Right kidney (tissue), 1 donor: ENCODE measurements around the gene CABP2.
A peak's percentile ranks its signal among the peaks of the same experiment; 100 is the strongest.

Experiments
- DNase-seq: peaks from one replicate; pipeline ENCODE4 v3.0.0-alpha.2; 2016

The CABP2 gene

DNA sequence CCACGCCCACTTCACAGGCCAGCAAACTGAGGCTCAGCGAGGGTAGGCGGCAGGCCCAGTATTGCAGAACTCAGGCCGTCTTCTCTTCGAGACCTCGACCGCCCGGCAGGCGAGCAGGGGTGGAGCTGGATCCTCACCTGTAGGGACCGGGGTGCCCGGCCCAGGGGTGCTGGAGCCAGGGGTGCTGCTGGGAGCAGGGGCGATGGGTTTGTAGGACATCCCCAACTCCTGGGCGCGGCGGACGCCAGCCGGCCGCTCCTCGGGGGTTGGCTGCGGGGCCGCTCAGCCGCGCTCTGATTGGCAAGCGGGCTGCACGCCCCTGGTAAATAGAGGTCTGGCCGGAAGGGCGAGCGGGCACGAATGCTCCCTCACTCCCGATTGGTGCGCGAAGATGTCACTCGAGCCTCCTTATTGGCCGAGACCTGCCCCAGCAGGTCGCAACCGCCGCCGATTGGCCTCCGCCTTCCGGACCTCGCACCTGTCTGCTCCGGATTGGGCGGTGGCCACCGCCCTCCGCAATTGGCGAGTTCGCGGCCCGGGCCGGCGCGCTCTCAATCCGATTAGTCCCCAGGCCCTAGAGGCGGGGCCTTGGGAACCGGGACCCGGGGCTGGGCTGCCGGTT, 15.3 kb downstream of the CABP2 start, which contains the start of gene CDK2AP2:
TSS of gene CDK2AP2 (minus strand) at position 299 of the 622 bp plus-strand sequence. CDS start at position 219, 80 bp downstream.
- peak; percentile 89 for DNase-seq

DNA sequence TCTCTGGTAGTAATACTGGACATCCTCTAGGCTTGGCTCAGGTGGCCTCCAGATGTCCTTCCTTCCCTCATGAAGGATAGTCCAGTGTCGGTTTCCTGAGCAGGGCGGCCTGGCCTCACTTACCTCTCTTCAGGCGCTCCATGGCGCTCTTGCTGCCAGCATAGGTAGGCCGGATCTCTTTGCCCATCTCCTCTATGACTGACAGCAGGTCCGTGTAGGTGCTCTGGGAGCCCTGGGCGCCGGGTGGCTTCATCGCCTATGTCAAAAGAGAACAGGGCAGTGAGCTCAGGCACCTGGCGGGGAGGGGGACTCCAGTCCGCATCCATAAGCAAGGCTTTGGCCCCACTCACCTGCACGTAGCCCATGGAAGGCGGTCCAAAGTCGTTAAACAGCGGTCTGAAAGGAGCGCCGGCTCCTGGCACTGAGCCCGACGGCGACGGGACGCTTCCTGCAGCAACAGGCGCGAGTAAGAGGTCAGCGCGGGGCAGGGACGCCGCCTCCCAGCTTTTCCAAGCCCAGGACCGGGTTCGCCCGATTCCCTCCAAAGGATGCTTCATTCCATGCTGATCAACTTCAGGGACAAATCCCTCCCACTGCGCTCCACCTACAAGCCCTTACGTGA, 15.9 kb downstream of the CABP2 start:
- no peak for DNase-seq

DNA sequence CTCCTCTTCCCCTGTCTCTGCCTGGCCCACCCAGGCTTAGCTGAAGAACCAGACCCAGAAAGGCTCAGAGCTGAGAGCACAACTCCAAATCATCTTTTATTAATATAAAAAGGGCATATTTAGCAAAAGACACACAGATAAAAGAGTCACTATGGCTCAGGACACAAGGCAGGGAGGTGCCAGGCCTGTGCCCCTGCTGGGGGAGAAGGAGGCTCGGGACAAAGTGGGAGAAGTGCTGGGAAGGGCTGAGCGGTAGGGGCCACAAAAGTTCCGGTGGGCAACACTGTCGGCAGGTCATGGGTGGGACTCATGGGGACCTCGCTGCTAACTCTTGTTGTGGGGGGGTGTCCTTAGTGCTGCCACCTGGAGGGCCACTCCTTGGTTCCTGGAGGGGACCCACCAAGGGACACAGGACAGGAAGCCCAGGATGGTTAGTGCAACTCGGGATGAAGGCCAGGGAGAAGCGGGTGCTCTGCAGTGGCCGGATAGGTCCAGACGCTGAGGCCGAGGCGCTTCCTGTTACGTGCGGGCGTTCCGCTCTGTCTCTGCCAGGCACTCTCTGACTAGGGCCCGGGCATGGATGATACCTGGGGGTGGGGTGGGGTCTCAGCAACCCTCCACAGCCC, 16.7 kb downstream of the CABP2 start:
- DNase-seq, result no peak

DNA sequence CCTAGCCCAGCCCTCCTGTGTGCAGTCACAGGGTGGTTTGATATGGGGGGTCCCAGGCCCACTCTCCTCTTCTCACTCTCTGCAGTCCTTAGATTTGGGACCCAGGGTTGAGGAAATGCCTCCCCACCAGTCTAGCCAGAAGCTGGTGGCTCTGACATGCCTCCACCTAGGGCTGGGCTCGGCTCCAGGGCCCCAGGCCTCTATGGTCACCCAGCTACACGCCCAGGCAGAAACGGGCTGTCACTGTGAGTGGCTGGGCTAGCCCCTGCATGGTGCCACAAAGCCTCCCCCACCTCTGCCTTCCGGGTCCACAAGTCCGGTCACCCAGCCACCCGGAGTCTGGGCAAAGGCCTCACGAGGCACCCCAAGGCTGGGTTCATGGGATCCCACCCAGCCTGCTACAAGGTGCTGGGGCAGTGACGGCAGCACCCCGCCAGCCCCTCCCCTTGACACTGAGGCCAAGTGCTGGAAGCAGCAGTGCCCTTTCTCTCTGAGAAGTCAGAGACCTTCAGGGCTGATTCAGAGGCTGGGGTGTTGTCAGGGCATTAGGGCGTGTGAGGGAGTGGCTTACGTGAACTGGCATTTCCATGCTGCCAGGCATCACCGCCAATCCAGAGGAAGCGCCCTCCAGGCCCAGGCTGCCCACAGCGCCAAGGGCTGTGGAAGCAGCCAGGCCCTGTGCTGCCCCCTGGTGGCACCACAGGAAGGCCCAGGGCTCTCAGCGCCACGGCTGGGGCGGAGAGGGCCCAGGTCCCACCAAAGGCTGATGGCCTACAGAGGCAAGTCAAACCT, 17.4 kb downstream of the CABP2 start:
- DNase-seq, result peak; percentile 85

- DNase-seq, result peak; percentile 73
These were observed 18.2 kb downstream of the CABP2 start, which contains the start of gene PITPNM1 for GRCh38 chr11:67504950-67505581. TSS of gene PITPNM1 (minus strand) at chr11:67505363. CDS start at chr11:67504180, 1,183 bp downstream.

DNA sequence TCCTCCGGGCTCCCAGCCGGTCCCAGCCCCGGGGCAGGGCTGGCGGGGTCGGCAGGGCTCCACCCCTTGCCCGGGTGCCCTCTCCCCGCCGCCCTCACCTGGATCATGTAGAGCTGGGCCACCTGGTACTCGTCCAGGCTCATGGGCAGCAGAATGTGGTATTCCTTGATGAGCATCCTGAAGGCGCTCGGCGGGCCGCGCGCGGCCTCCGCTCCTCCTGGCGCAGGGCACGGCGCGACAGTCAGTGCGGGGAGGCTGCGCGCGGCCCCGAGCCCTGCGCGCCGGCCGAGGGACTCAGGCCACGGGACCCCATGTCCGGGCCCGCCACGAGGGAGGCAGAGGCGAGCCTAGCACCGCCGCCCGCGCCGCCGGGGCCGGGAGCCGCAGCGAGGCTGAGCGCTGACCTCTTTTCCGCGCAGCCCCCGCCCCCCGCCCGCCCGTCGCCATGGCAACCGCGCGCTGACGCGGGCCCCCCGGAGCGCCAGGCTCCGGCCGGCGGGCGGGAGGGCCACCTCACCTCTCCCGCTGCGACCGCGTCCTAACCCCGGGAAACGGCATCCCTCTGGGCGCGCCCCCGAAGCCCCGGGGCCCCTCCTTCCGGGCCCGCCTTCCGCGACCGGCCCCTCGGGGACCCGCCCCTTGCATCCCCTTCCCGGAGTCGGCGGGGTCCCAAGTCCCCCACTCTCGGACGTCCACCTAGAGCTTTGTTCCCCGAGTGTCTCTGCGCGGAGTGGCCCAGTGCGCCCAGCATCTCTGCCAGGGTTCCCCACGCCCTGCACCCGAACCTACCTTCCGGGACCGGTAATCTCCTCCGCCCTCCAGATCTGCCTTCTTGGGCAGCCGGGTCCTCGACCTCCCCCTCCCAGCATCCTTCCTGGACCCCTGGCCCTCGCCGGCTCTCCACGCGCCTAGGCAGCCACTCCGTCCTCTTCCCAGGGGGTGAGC, 19.0 kb downstream of the CABP2 start:
- DNase-seq, result peak; percentile 76

DNA sequence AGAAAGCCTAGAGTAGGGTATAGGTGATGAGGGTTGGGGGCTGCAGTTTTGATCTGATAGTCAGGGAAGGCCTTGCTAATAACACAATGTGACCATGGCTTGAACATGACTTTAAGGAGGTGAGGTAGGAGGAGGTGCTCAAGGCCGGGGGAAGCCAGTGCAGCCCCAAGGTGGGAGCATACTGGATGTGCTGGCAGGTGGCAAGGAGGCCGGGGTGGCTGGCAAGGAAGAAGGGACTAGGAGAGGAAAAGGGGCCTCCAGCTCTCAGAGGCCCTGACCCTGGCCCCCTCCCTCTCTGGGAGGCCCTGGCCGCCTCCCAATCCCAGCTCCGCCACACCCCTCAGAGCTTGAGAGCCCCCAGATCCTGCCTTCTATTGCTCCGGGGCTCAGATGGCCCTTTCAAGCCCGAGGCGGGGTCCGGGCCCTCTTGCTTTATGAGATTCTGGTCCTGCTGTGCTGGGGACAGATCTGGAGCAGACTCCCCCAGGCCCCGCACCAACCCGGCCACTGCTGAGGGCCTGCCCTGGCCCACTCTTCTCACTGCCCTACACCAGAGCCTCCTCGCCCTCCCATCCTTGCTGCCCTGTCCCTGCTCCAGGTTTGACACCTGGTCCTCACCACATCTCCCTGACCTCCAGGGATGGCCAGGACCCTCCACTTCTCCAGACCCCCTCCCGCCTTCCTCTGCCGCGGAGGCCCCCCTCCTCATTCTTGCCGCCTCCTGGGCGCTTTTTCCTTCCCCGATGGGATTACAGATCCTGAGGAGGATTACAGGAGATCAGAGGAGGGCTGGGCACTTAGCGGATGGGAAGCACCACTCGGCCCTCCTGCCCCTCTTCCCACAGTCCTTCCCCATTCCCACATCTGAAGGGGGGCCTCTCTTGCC, 19.9 kb downstream of the CABP2 start:
- DNase-seq, result no peak

DNA sequence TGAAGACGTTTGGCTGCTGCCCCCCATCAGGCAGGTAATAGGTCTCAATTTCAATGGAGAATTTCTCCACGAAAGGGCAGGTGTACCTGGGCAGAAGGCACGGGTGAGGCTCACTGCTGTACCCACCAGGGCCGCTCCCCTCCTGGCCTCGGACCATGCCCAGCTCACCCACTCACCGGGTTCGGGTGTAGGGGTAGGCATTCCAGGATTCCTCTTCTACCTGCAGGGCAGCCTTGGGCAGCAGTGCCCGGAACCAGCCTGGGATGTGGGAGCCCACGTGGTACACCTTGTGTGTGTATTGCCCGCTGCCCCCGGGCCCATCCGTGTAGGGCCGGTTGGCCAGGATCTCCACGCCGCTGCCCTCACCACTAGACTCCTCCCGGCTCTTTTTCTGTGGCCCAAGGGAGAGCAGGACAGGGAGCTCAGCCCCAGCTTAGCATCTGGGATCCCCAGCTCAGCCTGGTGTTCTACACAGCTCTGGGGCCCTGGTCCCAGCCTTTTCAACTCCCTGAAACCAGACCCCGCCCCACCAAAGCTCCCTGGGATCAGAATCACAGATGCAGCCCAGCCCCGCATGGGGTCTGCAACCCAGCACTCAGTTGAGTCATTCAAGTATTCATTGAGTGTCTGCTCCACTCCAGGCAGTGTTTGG, 20.8 kb downstream of the CABP2 start:
- no peak for DNase-seq

DNA sequence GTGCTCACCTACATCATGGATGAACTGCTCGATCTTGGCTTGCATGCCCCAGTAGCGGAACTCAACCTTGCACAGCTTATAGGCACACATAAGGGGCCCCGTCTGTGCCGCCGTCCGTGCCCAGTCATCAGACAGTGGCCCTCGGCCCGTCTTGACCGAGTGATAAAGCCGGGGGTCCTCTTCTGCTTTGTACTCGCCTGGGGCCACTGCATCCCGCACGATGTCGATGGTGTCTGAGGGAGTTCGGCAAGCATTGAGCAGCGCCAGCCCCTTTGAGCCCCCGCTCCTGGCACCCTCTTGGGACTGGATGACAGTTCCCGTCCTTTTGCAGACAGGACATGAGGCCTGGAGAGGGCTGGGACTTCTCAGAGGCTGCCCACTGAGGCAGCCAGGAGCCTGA, 21.4 kb downstream of the CABP2 start:
- no peak for DNase-seq

GRCh38 chr11:67500831-67501715, 22.2 kb downstream of the CABP2 start:
- no peak for DNase-seq

DNA sequence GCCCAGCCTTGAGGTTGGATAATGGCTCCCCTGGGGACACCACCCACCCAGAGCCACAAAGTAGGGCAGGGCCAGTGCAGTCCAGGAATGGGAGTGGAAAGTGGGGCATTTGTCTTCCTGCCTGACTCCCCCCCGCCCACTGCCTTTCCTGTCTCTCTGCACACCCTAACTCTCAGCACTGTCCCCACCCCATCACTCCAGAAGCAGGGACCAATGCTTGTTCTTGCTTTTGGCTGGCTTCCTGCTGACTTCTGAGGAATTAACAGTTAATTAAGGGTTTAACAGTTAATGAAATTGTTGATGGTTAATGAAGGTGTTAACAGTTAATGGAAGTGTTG, 22.8 kb downstream of the CABP2 start:
- DNase-seq, result no peak

DNA sequence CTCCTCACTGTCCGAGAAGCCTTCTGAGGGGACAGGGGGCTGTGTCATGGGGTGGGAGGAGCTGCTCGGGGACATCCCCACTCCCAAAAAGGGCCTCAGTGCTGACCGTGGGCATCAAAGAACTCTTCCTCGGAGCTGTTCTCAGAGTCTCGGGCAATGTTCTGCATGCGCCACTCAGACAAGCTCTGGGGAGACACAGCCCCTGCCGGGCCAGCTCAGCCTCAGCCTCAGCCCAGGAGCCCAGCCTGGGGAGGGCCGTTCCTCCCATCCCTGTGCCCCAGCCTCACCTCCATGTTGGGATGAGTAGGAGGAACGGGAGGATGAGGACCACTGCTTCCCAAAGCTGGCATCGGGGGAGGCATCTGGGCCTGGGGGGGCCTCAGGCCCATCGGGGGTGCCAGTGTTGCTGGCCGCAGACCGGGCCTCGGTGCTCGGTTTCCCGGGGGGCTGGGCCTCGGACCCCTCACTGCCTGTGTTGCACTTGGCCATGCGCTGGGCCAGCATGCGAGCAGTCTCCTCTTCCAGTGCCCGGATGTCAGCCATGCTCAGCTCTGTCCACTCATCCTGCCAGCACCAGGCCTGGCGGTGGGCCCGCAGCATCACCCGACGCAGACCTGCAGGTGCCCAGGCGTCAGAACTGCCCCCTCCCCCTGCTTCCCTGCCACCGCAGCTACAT, 23.3 kb downstream of the CABP2 start:
- no peak for DNase-seq

DNA sequence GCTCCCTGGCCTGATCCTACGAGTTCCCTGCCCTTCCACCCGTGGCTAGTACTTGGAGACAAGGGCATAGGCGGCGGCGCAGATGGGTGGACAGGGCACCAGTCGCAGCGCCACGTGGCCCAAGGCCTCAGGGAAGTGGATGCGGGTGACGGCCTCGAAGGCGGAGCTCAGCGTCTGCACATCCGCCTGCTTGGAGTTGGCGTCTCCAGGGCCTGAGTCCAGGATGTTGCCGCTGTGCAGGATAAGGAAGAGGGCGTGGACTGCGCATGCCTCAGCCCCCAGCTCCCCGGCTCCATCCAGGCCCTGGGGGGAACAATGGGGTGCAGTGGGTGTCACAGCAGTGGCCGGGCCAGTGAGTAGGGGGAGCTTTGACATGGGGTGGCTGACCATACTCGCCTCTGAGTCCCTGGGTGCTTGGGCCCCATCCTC, 24.7 kb downstream of the CABP2 start:
- no peak for DNase-seq

GRCh38 chr11:67497656-67498291, 25.5 kb downstream of the CABP2 start:
- DNase-seq, result no peak

- no peak for DNase-seq
These were observed 27.1 kb downstream of the CABP2 start for GRCh38 chr11:67496113-67496512.

DNA sequence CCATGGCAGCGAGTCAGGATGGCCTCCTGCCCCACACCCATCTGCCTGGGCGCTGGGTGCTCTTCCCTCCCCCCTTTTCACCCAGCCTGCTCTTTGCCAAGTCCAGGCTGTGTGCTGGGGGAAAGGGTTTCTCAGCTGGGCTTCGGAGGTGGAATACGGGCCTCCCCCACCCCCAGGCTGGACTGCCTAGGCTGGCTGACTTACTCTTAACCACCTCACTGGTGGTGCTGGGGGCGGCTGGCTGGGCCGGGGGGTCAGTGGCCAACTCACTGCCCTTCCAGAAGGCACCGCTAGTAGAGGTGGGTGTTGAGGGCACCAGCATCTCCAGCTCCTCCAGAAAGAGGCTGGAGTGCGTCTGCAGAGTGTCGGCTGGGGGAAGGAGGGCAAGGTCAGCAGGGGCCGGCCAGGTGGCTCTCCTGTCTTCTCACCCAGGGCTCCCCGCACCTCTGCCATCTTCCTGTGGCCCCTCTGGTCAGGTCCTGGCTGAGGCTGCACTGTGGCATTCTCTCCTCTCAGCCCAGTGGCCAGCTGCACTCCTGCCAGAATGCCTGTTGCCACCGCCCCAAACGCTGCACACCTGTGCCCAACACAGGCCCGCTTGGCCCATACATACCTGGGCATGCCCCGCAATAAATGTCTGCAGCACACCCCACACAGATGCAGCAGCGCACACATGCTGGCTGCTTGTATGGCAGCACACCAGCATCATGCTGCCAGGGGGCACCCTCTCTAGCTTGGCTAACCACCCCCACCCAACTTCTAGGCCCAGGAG, 27.8 kb downstream of the CABP2 start:
- DNase-seq, result no peak
